HepG2 (cell line): ENCODE measurements around the gene SURF2. TPM values are rescaled to one million over a fixed set of nuclear protein-coding genes. Genes with fewer than 3 reads are reported as not detected.

Experiments
- ARID2 ChIP-seq: sonication (generic); formaldehyde crosslinking; IDR thresholded peaks from 2 replicates; pipeline ENCODE4 v1.8.1; 2022; ENCODE audit warnings: mild to moderate bottlenecking, missing genetic modification reagents, borderline replicate concordance
- GPN1 ChIP-seq: sonication (generic); formaldehyde crosslinking; IDR thresholded peaks from 2 replicates; pipeline ENCODE4 v1.5.1; 2020; ENCODE audit warnings: missing genetic modification reagents, borderline replicate concordance
- KLF16 ChIP-seq, 2 experiments: sonication (generic) in 1 of 2; formaldehyde crosslinking in 1 of 2; IDR thresholded peaks; 2 replicates each; pipeline versions ENCODE4 v1.6.1 to v1.8.0; 2016 to 2023; ENCODE audit warnings: missing genetic modification reagents in 2 of 2, missing compliant biosample characterization in 1 of 2
- PPARG ChIP-seq: conservative IDR thresholded peaks from 2 replicates; pipeline ENCODE4 v1.6.1; 2016; ENCODE audit warnings: missing biosample characterization, missing genetic modification reagents
- RFX5 ChIP-seq: IDR thresholded peaks from 2 replicates; pipeline ENCODE4 v1.6.1; 2011; ENCODE audit warnings: low read depth, low read length, improper control_type of control experiment
- SRSF9 ChIP-seq: fragments of 200-400 bp; formaldehyde crosslinking; IDR thresholded peaks from 2 replicates; pipeline ENCODE4 v1.6.1; 2018; ENCODE audit warnings: borderline replicate concordance, mild to moderate bottlenecking, low read depth, low read length; ENCODE audit not compliant: insufficient read depth, poor library complexity, severe bottlenecking
- ZNF281 ChIP-seq: sonication (generic); formaldehyde crosslinking; IDR thresholded peaks from 2 replicates; pipeline ENCODE4 v1.4.0; 2020; ENCODE audit warnings: missing genetic modification reagents, borderline replicate concordance
- ZNF644 ChIP-seq: IDR thresholded peaks from 2 replicates; pipeline ENCODE4 v1.6.1; 2016; ENCODE audit warnings: low read depth
- polyA plus RNA-seq, 8 experiments: library from polyadenylated mRNA; depleted of rRNA in 3 of 8; stranded (reverse) in 7 of 8; unstranded in 1 of 8; fragments of >200 nt; fragmentation: Illumina TruSeq in 4 of 8; extraction: Trizol in 4 of 8; gene quantifications; 2 replicates each; pipeline versions ENCODE4 v1.2.1 to v1.2.3, GENCODE V29; 2011 to 2016; ENCODE audit warnings: low read depth in 4 of 8, missing spikeins in 1 of 8, mixed read lengths in 1 of 8; ENCODE audit not compliant: insufficient read depth in 1 of 8
- total RNA-seq, 5 experiments: library from RNA; depleted of rRNA; stranded (reverse); fragments of >200 nt; fragmentation: Illumina TruSeq; extraction: Trizol; gene quantifications; 2 replicates each; pipeline ENCODE4 v1.2.3, GENCODE V29; 2016; ENCODE audit warnings: low read depth in 1 of 5
- TF ChIP-seq, protein P1 (sequence below): sonication (generic); formaldehyde crosslinking; IDR thresholded peaks from 2 replicates; pipeline ENCODE4 v1.4.0; 2020; ENCODE audit warnings: mild to moderate bottlenecking, missing genetic modification reagents
- TF ChIP-seq, protein P2 (sequence below): sonication (generic); formaldehyde crosslinking; IDR thresholded peaks from 2 replicates; pipeline ENCODE4 v1.4.0; 2020; ENCODE audit warnings: missing genetic modification reagents
- TF ChIP-seq, protein P3 (sequence below): IDR thresholded peaks from 2 replicates; pipeline ENCODE4 v1.6.1; 2016; ENCODE audit warnings: missing compliant biosample characterization, missing genetic modification reagents, borderline replicate concordance
- TF ChIP-seq, protein P4 (sequence below): sonication (generic); formaldehyde crosslinking; IDR thresholded peaks from 2 replicates; pipeline ENCODE4 v1.4.0; 2020; ENCODE audit warnings: low read depth, mild to moderate bottlenecking, missing genetic modification reagents
- TF ChIP-seq, protein P5 (sequence below): sonication (generic); formaldehyde crosslinking; IDR thresholded peaks from 2 replicates; pipeline ENCODE4 v1.5.0; 2020; ENCODE audit warnings: missing genetic modification reagents
- TF ChIP-seq, protein P6 (sequence below): sonication (generic); formaldehyde crosslinking; IDR thresholded peaks from 2 replicates; pipeline ENCODE4 v1.5.0; 2020; ENCODE audit warnings: missing genetic modification reagents, mild to moderate bottlenecking, borderline replicate concordance

SURF2 gene
- total and polyA plus RNA-seq, 2 of the 13 experiments (the other 11 are each of a cell fraction or from before 2014, with no cell fraction given) = 6.3 to 13.6 TPM

DNA sequence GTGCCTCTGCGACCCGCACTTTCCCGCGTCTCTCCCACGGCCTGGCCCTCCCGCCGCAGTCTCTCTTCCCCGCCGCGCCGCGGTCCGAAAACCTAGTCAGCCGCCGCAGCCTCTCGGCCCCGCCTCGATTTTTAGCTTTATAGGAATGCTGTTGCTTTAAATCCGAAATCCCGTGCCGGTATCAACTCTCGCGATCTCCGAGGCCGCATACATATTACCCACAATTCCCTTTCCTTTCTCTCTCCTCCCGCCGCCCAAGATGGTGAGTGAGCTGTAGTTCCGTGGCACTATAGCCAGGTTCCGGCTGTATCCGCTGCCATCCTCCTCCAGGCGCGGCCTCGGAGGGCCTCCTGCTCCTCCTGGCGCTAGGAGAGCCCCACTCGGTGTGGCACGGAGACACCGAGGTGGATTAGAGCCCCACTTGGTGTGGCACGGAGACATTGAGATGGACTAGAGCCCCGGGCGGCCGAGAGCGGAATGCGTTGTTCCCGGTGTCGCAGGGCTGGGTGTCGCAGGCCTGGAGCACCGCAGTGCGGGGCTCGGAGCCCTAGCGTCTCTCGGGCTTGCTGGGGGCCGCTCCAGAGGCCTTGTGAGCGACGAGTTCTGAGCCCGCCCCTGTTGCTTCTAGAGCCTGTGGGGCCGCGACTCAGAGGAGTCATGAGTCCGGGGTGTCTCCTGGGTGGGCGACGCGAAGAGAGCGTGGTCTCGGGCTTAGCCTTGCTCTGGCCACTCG is 8.2 kb upstream of the SURF2 start, which contains the start of the genes MED22 and RPL7A (continued):
- TF ChIP-seq, protein P1, sequence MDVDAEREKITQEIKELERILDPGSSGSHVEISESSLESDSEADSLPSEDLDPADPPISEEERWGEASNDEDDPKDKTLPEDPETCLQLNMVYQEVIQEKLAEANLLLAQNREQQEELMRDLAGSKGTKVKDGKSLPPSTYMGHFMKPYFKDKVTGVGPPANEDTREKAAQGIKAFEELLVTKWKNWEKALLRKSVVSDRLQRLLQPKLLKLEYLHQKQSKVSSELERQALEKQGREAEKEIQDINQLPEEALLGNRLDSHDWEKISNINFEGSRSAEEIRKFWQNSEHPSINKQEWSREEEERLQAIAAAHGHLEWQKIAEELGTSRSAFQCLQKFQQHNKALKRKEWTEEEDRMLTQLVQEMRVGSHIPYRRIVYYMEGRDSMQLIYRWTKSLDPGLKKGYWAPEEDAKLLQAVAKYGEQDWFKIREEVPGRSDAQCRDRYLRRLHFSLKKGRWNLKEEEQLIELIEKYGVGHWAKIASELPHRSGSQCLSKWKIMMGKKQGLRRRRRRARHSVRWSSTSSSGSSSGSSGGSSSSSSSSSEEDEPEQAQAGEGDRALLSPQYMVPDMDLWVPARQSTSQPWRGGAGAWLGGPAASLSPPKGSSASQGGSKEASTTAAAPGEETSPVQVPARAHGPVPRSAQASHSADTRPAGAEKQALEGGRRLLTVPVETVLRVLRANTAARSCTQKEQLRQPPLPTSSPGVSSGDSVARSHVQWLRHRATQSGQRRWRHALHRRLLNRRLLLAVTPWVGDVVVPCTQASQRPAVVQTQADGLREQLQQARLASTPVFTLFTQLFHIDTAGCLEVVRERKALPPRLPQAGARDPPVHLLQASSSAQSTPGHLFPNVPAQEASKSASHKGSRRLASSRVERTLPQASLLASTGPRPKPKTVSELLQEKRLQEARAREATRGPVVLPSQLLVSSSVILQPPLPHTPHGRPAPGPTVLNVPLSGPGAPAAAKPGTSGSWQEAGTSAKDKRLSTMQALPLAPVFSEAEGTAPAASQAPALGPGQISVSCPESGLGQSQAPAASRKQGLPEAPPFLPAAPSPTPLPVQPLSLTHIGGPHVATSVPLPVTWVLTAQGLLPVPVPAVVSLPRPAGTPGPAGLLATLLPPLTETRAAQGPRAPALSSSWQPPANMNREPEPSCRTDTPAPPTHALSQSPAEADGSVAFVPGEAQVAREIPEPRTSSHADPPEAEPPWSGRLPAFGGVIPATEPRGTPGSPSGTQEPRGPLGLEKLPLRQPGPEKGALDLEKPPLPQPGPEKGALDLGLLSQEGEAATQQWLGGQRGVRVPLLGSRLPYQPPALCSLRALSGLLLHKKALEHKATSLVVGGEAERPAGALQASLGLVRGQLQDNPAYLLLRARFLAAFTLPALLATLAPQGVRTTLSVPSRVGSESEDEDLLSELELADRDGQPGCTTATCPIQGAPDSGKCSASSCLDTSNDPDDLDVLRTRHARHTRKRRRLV (CRISPR knock-in tag) = peak; percentile 95
- TF ChIP-seq, protein P2, sequence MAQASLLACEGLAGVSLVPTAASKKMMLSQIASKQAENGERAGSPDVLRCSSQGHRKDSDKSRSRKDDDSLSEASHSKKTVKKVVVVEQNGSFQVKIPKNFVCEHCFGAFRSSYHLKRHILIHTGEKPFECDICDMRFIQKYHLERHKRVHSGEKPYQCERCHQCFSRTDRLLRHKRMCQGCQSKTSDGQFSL (CRISPR knock-in tag) = peak; percentile 9; the same call in 1 of the 2 replicates
- TF ChIP-seq ZNF644 (no peak), GPN1 (CRISPR knock-in tag) (no peak), SRSF9 (no peak), RFX5 (no peak), KLF16 (CRISPR knock-in tag; IDR thresholded peaks at IDR 0.05) (peak; percentile 28 to 70; a peak in 2 of 4 replicates), PPARG (CRISPR knock-in tag) (0 out of 2 replicates have a peak, but pooled peaks have one; percentile 43), ARID2 (no peak), ZNF281 (no peak)
- TF ChIP-seq, protein P3, sequence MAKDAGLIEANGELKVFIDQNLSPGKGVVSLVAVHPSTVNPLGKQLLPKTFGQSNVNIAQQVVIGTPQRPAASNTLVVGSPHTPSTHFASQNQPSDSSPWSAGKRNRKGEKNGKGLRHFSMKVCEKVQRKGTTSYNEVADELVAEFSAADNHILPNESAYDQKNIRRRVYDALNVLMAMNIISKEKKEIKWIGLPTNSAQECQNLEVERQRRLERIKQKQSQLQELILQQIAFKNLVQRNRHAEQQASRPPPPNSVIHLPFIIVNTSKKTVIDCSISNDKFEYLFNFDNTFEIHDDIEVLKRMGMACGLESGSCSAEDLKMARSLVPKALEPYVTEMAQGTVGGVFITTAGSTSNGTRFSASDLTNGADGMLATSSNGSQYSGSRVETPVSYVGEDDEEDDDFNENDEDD = peak; percentile 58; the same call in 1 of the 2 replicates
- TF ChIP-seq, protein P4, sequence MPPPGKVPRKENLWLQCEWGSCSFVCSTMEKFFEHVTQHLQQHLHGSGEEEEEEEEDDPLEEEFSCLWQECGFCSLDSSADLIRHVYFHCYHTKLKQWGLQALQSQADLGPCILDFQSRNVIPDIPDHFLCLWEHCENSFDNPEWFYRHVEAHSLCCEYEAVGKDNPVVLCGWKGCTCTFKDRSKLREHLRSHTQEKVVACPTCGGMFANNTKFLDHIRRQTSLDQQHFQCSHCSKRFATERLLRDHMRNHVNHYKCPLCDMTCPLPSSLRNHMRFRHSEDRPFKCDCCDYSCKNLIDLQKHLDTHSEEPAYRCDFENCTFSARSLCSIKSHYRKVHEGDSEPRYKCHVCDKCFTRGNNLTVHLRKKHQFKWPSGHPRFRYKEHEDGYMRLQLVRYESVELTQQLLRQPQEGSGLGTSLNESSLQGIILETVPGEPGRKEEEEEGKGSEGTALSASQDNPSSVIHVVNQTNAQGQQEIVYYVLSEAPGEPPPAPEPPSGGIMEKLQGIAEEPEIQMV (CRISPR knock-in tag) = 0 out of 2 replicates have a peak, but pooled peaks have one; percentile 31
- TF ChIP-seq, protein P5, sequence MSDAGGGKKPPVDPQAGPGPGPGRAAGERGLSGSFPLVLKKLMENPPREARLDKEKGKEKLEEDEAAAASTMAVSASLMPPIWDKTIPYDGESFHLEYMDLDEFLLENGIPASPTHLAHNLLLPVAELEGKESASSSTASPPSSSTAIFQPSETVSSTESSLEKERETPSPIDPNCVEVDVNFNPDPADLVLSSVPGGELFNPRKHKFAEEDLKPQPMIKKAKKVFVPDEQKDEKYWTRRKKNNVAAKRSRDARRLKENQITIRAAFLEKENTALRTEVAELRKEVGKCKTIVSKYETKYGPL (CRISPR knock-in tag) = no peak
- TF ChIP-seq, protein P6, sequence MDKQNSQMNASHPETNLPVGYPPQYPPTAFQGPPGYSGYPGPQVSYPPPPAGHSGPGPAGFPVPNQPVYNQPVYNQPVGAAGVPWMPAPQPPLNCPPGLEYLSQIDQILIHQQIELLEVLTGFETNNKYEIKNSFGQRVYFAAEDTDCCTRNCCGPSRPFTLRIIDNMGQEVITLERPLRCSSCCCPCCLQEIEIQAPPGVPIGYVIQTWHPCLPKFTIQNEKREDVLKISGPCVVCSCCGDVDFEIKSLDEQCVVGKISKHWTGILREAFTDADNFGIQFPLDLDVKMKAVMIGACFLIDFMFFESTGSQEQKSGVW = no peak
